HepG2 (cell line): ENCODE data around the gene MYO6.

Experiments used
- EZH2 ChIP-seq: conservative IDR thresholded peaks from 2 replicates; pipeline ENCODE4 v1.6.1; 2012; ENCODE audit warnings: mild to moderate bottlenecking, low read depth, low read length, moderate library complexity
- FOXP1 ChIP-seq, 2 experiments: fragments of 450-650 bp in 1 of 2; IDR thresholded peaks; 2 replicates each; pipeline ENCODE4 v1.6.1; 2017 to 2018; ENCODE audit warnings: antibody characterized with exemption in 1 of 2
- SMARCC2 ChIP-seq: fragments of 450-650 bp; IDR thresholded peaks from 2 replicates; pipeline ENCODE4 v1.6.1; 2017; ENCODE audit warnings: antibody characterized with exemption, mild to moderate bottlenecking
- ZNF768 ChIP-seq: sonication (generic); formaldehyde crosslinking; IDR thresholded peaks from 2 replicates; pipeline ENCODE4 v1.4.0; 2020; ENCODE audit warnings: missing genetic modification reagents

DNA sequence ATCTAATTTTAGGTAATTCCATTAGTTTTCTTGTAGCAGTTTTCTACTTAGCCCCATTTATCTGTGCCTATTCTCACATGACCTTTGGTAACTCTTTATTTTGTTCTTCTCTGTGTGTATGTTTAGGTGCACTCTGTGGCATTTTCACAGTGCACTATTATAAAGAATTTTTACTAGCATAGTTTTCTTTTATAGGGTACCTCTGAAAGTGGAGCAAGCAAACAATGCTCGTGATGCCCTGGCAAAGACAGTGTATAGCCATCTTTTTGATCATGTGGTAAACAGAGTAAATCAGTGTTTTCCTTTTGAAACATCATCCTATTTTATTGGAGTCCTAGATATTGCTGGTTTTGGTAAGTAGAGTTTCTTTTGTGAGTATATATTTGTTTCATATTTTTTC, 107.9 kb downstream of the MYO6 start:
- TF ChIP-seq ZNF768 (CRISPR knock-in tag) (no peak), SMARCC2 (no peak), EZH2 (no peak), FOXP1 (IDR thresholded peaks at IDR 0.05) (no peak), FOXP1 (CRISPR knock-in tag; IDR thresholded peaks at IDR 0.05) (no peak)
